Right kidney (tissue), 9 donors: ENCODE measurements around the gene XPO4.
"Not testable (repeated sequence)": the region's sequence is repeated elsewhere in the genome, so short reads cannot be mapped to it uniquely, and the experiment has no call there.

Experiments
- DNase-seq: peaks from one replicate; pipeline ENCODE4 v3.0.0-alpha.2; 2016
- long read RNA-seq, 8 donors: transcript quantifications; one replicate each; lab custom pipeline, GENCODE V29; 2026

Gene XPO4
- long read RNA-seq, donor 1, full-length matches to known transcripts, result 1 of 1 reads
- long read RNA-seq, donor 1, partial matches to known transcripts, result 0 of 1 reads
- long read RNA-seq, donor 1, other reads (novel, unspliced or antisense), result 0 of 1 reads
- long read RNA-seq, donor 2, result 0 reads
- long read RNA-seq, donor 3, full-length matches to known transcripts, result 1 of 1 reads
- long read RNA-seq, donor 3, partial matches to known transcripts, result 0 of 1 reads
- long read RNA-seq, donor 3, other reads (novel, unspliced or antisense), result 0 of 1 reads
- long read RNA-seq, donor 4, full-length matches to known transcripts, result 1 of 1 reads
- long read RNA-seq, donor 4, partial matches to known transcripts, result 0 of 1 reads
- long read RNA-seq, donor 4, other reads (novel, unspliced or antisense), result 0 of 1 reads
- long read RNA-seq, donor 5, result 0 reads
- long read RNA-seq, donor 6, partial matches to known transcripts, result 6 of 6 reads
- long read RNA-seq, donor 6, other reads (novel, unspliced or antisense), result 0 of 6 reads
- long read RNA-seq, donor 7, result 0 reads
- long read RNA-seq, donor 8, full-length matches to known transcripts, result 1 of 1 reads
- long read RNA-seq, donor 8, partial matches to known transcripts, result 0 of 1 reads
- long read RNA-seq, donor 8, other reads (novel, unspliced or antisense), result 0 of 1 reads

- DNase-seq, result peak; percentile 87
Observed at GRCh38 chr13:20902438-20903163, at the start of gene XPO4. Gene XPO4 (minus strand): TSS chr13:20902746. CDS start chr13:20902738, 8 bp downstream.

GRCh38 chr13:20948001-20948400 lies 45.5 kb upstream of the XPO4 start:
- DNase-seq, result not testable (repeated sequence)

DNA sequence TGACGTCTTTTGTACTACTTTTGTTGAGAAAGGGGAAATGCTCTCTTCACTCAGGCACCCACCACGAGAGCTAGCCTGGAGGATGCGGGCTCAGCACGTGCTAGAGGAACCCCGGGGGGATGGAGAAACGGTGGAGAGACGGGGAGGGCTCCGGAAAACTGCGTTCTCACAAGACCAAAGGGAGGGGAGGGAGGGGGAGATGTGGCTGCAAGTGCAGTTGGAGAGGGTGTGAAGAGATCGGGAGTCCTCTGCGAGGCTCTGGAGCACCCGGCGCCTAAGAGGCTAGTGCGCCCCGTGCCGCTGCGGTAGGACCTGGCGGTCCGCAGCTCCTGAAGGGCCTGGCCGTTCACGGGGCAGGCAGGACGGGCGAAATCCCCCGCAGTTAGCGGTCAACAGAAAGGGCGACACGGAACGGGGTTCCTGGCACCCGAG lies 43.4 kb upstream of the XPO4 start:
- peak; percentile 39 for DNase-seq

GRCh38 chr13:20942938-20943559 lies 40.5 kb upstream of the XPO4 start:
- peak; percentile 55 for DNase-seq

DNA sequence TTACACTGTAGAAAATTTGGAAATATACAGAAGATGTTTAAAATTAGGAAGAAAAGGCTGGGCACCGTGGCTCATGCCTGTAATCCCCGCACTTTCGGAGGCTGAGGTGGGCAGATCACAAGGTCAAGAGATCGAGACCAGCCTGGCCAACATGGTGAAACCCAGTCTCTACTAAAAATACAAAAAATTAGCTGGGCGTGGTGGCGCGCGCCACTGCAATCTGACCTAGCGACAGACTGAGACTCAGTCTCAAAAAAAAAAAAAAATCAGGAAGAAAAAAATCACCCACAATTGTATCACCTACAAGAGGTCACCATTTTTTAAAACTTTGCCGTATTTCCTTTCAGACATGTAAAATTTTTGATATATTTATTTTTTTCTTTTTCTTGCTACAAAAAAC lies 38.0 kb upstream of the XPO4 start:
- DNase-seq, result not testable (repeated sequence)

- DNase-seq, result no peak
Observed at GRCh38 chr13:20940083-20940482, 37.5 kb upstream of the XPO4 start.

- DNase-seq, result no peak
Observed at GRCh38 chr13:20939662-20940061, 37.1 kb upstream of the XPO4 start.

DNA sequence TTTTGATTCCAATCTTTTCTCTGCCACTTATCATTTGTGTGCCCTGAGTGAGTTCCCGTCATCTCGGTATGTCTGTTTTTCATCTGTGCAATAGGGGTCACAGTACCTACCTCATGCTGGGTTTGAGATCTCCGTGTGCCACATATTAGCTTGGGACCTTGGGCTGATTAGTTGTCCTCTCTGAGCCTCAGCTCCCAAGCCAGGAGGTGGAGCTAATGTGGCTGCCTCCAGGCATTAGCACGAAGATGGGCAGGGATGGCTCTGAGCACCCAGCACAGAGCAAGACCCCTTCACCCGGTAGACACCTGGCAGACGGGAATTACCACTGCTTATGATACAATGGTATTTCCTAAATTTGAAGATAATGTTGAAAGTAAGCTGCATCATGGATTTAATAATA lies 35.8 kb upstream of the XPO4 start:
- no peak for DNase-seq

- no peak for DNase-seq
Observed at GRCh38 chr13:20927596-20928257, 25.2 kb upstream of the XPO4 start.

DNA sequence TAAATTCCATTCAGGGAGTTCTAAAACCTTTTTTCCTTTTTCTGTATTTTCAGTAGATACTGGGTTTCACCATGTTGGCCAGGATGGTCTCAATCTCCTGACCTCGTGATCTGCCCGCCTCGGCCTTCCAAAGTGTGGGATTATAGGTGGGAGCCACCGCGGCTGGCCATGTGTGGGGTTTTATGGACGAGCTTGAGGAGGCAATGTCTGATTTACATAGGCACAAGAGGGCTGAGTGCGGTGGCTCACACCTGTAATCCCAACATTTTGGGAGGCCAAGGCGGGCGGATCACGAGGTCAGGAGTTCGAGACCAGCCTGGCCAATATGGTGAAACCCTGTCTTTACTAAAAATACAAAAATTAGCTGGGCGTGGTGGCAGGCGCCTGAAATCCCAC lies 22.8 kb upstream of the XPO4 start:
- not testable (repeated sequence) for DNase-seq

DNA sequence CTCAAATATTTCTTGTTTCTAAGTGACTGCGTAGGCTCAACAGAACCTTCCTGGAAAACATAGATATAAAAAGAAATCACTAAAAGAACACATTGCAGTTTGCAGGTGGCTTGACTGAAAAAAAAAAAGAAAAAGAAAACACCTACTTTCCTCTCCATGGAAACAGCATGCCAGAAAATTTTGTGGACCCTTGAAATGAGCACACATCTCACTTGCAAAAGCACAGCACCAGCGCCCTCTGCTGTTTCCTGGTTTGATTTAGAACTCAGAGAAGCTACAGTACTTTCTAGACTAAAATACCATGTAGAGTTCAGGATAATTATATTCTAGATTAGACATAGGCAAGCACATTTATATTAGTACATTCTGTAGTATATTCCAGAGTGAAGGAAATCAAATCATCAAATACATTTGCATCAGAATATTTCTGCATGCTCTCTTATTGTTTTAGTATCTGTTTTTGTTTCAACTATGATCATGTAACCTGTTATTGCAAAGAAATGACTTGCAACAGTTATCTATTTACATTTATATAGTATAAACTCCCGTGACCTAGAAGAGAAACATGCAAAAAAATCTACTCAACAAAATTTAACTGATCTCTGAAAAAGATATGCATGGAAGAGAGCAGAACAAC lies 22.3 kb upstream of the XPO4 start:
- peak; percentile 19 for DNase-seq

GRCh38 chr13:20923272-20923671 lies 20.7 kb upstream of the XPO4 start:
- DNase-seq, result no peak

GRCh38 chr13:20921572-20921971 lies 19.0 kb upstream of the XPO4 start:
- DNase-seq, result no peak

DNA sequence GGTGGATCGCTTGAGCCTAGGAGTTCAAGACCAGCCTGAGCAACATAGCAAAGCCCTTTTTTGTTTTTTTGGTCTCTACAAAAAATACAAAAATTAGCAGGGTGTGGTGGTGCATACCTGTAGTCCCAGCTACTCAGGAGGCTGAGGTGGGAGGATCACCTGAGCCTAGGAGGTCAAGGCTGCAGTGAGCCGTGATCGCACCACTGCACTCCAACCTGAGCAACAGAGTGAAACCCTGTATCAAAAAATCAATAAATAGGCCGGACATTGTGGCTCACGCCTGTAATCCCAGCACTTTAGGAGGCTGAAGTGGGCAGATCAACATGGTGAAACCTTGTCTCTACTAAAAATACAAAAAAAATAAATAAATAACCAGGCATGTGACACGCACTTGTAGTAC lies 13.1 kb upstream of the XPO4 start:
- DNase-seq, result not testable (repeated sequence)

DNA sequence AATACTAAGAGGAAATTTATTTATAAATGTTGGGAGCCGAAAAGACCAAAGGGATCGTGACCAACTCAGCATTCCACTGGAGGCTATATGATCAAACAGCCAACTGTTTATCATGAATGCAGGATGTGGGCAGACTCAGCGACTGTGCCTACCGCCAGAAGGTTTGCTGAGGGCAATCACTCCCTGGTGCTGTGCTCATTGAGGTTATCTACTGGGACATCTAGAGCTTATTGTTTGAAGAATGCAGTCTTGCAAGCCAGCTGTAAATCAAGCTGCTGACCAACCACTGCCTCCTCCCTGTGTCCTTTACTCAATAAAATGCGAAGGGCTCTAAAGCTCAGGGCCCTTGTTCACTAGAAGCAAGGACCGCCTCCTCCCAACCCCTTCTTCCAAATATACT lies 8.5 kb upstream of the XPO4 start:
- no peak for DNase-seq

DNA sequence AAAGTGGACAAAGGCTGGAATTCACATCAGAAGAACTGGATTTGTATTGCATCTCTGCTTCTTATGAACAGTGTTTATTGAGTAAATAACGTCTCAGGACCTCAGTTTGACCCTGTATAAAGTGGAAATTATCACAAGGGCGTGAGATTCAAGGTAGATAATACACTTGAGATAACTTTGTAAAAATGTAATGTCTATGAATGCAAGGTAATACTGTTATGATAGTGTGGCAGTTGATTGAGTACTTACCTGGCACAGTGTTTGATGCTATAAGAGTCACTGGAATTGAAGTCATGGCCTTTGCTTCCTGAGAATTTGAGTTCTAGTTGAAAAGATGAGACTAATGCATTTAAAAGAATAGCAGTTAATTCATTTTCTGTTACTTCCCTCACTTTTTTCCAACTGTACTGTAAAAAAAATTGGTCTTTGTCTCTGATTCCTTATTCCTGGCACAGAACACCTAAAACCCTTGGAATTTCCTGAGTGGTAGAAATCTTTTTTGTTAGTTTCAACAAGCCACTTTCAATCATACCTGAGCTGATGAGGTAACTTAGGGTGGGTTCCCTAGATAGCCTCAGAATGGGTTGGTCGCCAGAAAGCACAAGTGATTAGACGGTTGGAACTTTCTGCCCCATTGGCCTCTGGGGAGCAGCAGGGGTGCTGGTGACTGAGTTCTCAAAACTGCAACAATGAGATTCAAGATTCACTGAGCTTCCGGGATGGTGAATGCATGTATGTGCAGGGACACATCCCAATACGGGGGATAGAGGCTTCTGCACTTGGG lies 6.4 kb upstream of the XPO4 start:
- DNase-seq, result no peak

DNA sequence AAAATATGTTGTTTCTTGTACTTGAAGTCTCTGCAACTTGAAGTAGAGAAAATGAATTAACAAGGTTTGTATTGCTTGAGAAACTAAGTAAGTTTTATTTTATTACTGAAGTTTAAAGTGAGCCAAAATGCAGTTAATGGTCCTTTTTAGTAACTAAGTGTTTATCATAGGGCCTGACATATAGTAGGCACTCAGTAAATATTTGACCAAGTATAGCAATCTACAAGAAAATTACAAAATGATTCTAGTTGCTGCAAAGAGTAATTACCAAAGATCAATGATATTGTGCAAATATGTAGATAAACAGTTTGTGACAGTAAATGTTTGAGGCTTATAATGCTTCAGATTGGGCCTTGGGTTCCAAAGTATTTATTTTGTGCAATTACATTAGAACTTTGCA lies 2.4 kb upstream of the XPO4 start:
- DNase-seq, result no peak

DNA sequence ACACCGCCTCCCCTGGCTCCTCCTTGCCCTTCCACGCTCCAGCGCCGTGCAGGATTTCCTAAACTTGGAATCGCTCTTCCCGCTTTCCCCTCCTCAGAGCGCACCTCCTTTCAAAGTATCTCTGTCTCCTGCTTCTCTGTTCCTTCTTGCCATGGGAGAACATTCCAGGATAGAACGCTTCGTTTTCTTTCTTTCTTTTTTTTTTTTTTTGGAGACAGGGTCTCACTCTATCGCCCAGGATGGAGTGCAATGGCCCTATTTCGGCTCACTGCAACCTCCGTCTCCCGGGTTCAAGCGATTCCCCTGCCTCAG lies 574 bp upstream of the XPO4 start:
- DNase-seq, result no peak

GRCh38 chr13:20901668-20902437 lies 693 bp downstream of the XPO4 start:
- DNase-seq, result no peak

DNA sequence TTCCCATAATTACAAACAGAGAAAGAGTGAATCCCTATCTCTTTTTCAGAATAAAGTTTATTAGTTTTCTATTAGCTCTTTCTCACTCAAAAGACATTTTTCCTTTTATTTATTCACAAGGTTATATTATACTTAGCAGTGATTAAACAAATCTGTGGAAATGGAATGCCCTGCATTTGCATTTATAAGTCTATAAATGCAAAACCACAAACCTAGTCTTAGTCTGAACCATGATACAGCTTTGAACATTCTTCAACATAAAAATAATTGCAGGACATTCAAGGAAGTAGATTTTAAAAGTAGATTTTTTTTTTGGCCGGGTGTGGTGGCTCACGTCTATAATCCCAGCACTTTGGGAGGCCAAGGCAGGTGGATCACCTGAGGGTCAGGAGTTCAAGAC lies 8.3 kb downstream of the XPO4 start:
- DNase-seq, result no peak
